Right forelimb (tissue), 1 donor: ENCODE data around the gene MAP4.

ENCODE experiments used
- DNase-seq: peaks from one replicate; pipeline ENCODE4 v3.0.0-alpha.2; 2018

Gene MAP4

DNA sequence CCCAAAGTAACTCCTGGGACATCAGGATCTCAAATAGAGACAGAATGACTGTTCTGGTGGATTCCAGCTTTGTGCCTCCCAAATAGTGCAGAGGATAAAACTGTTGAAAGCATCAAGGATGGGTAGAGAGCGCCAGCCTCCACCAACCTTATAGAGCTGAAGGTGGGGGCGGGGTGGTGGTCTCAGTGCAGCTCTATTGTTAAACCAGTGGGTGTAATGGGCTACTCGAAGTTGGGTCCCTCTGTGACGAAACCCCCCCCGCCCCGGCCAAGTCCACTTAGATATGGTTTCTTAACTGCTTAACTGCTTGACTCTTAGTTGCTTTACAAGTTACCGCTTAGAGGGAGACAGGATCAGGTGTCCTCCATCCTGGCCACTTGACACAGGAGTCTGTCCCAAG lies 190.6 kb downstream of the MAP4 start:
- no peak for DNase-seq

DNA sequence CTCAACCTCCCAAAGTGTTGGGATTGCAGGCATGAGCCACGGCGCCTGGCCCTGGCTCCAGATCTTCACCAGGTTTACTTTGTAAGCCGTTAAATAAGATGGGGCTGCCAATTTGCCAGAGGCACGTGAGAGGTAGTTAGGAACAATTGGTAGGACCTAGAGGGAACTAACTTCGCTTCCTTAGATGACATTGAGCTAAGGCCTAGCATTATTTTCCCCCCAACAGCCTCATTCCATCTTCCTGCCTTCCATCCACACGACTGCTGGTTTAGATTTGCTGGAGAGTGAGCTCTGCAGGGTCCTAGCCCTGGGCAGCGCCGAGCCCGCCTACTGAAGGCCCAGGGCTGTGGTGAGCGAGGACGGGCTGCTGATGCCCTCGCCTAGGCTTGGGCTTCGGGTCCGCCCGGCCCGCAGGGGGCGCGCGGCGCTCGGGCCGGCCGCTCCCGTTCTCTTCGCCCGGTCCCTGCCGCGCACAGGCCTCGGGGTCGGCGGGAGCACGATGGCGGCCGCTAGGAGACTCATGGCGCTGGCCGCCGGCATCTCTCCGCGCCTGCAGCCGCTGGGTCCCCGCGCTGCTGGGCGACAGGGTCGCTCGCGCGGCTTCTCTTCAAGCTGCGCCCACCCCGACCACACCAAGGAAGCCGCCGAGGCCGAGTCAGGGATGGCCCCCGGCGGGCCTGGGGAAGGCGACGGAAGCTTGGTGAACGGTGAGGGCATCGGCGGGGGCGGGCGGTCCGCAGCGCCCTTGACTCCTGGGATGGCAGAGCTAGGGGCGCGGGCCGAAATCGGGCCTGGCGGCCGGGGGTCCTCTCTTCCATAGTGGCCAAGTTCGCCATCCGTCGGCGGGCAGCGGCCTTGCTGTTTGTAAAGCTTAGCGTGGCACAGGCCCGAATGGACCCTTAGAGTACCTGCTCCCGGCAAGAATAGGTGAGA lies 191.4 kb downstream of the MAP4 start:
- peak; percentile 87 for DNase-seq

DNA sequence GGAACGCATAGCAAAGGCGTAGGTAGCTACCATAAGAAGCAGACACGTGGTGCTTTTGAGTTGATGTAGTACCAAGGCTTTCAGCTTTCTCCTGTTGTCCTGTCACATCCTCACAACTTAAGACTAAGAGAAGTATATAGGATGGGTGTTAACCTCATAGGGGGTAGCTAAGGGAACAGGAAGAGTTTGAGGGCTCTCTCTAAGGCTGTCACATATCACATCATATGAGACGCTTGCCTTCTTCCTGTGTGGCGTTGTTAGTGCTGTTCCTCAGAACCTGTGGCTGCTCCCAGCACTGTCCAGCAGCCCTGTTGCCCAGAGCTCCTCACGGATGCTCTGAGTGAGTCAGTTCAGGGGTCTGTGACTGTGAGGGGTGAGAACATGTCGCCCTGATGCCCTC lies 198.6 kb downstream of the MAP4 start:
- no peak for DNase-seq

DNA sequence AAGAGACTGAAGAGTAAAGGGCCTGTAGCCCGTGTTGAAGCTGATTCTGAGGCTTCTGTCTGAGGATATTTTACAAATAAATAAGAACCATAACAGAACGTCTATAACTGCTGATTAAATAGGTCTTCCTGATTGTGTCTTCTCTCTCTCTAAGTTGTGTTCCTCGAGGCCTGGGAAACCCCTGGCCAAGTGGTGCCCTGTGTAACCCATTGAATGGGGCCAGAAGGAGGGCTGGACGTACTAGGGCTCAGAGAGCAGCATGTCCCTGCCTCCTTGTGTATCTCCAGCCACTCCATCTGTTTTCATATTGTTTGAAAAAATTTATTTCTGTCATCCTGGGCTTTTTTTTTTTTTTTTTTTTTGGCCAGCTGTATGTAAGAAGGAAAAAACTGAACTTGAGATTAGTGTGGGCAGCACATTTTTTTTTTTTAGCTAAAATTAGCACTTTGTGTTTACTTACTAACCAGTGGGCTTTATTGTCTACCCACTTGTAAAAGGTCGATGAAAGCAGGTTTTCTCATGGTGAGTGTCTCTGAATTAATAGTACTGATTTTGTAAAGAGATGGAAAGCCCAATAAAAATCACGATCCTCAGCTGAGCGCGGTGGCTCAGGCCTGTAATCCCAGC lies 202.6 kb downstream of the MAP4 start:
- no peak for DNase-seq

DNA sequence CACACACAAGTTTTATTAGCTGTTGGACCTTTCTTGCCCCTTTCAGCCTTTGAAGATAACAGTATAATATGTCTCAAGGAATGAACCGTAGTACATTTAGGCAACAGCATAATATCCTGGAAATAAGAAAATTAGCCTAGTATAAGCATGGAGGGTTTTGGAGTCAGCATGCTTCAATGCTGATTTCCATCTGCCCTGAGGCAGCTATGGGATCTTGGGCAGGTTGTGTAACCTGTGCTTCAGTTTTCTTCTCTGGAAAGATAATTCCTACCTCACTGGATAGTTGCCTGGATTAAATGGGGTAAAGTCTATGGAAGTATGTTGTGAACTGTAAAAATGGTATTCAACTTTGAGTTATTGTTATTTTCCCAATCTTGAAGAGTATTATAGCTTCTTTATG lies 211.6 kb downstream of the MAP4 start:
- DNase-seq: no peak

DNA sequence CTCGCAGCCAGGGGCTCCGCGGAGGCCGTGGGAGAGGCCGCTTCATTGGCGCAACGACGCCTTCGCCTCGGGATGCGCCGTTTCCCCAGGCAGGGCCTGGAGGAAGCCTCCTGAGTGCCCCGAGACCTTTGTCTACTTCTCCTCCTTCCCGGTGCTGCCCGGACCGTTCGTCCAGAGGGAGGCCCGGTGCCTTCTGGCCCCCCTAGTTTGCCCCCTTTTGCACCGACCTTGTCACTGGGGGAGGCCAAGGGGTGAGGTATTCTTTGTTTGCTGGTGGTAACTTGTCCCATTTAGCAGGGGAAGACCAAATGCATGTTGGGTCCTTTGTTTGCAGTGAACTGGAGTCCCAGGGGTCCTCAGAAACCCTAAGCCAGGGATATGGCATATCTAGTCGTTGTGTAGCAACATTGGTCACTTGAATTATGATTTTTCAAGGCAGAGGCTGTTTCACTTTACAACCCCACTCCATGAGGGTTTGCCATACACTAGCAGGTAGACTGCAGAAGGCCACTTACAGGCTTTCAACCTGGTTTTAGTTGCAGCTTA lies 212.7 kb downstream of the MAP4 start:
- no peak for DNase-seq

DNA sequence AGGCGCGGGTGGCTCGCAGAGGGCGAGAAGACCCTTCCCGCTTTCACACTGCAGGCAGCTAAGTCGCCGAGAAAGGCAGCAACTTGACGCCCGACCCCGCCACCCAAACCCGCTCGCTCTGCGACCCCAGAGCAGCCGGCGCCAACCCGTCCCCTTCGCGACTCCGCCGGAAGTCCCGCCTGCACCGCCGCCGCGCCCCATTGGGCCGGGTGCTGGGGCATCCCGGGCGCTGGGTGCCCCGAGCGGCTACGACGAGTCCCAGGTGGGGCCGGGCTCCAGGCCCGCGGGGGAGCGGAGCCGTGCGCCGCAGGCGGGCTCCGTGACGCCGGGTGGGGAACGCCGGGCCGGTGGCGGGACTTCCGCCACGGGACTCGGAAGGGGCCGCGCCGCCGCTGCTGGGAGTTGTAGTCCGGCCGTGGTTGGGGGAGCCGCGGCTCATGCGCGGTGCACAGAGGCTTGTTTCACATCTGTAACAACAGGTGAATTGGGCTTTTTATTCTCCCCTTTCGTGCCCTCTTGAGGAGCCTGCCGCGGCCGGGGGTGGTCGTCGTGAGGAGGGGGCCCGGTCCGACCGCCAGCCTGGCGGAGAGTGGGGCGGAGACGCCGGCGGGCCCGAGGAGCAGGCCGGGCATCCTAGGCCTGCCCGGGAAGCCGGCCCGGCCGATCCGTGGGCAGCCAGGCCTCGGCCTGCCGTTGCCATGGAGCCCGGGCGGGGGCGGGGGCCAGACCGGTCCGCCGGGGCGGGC lies 213.3 kb downstream of the MAP4 start, which contains the start of gene DHX30:
Gene DHX30 (plus strand): TSS at position 405 of the 746 bp plus-strand sequence. CDS start 7,546 bp downstream, outside the sequence.
- peak; percentile 93 for DNase-seq
